ENCODE data around the gene ITGA11.

The ITGA11 gene

DNA sequence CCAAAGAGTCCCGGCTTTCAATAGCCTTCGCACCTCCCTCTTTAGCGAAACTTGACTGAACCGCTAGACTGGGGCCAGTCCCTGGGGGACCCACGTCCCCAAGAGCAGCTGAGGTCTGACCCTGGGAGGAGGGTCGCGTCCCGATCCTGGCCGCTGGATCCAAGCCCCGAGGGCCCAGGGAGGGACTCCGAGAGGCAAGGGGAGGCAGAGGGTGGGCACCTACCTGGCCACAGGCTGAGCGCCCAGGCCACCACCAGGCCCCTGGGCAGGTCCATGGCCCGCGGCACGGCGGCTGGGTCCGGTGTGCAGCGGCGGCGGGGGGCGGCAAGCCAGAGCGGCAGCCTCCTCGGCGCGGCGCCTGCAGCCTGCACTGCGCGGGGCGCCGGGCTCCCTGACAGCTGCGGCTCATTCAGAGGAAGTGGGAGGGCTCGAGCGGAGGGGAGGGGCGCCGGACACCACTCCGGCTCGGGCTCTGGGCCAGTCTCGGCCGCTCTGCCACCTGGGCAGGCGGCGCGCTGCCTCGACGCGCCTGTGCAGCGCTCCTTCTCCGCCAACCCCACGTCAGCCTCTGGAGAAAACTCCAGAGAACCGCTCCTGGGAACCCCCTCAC is at the start of gene ITGA11:
TSS of gene ITGA11 (minus strand) at position 372 of the 610 bp plus-strand sequence. CDS start at position 275, 97 bp downstream.
- FAIRE-seq: no peak

DNA sequence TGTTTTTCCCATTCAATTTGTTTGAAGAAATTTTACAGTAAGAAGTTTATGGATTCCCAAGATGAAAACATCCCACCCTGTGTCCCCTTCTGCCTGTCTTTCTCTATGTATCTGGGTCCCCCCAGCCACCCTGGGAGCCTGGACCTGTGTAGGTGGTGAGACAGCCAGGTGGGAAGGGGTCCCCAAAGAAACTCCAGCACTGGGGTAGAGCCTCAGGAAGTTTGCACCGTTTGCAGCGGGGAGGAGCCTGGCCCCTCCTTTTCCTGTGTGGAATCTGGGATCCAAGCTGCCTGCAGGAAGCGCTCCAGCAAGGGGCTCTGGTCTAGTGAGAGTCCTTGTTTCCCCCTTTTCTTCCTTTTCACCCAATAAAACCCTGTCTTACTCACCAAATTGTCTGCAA is 49.4 kb upstream of the ITGA11 start:
- FAIRE-seq: no peak

- FAIRE-seq: no peak
Observed at GRCh38 chr15:68480296-68480695, 48.3 kb upstream of the ITGA11 start.

DNA sequence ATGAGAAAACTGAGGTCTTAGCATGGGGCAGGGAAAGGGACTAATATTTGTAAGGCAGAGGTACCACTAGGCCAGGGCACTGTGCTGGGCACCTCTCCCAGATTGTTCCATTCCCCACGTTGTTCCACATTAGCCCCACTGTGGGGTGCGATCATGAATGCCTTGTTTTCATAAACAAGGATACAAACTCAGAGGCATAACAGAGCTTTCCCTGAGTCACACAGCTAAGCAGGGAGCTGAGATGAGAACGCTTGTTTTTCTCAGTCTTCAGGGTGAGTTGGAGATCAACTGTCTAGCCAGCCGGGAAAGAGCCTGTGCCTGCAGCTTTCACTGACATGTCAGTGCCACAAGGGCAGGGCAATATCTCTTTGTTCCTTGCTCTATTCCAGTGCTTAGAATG is 47.9 kb upstream of the ITGA11 start:
- FAIRE-seq: no peak

DNA sequence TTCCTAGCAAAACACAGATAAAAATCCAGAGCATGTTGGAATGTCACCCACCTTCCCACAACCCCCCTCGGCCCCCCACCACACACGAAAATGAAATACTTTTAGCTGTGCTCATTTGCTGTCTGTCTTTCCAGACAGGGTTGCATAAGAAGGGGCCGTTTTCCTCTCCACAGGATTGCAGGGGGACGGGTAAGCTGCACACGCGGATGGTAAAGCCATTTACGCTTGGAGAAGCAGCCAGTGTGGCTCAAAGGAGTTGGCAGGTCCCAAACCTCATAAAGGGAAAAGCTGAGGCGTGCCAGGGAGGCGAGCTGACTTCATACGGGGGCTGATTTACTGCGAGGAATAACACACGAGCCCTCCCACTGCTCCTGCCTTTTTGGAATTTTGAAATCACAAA is 47.4 kb upstream of the ITGA11 start:
- no peak for FAIRE-seq

- FAIRE-seq: no peak
Observed at GRCh38 chr15:68478853-68479252, 46.9 kb upstream of the ITGA11 start.

DNA sequence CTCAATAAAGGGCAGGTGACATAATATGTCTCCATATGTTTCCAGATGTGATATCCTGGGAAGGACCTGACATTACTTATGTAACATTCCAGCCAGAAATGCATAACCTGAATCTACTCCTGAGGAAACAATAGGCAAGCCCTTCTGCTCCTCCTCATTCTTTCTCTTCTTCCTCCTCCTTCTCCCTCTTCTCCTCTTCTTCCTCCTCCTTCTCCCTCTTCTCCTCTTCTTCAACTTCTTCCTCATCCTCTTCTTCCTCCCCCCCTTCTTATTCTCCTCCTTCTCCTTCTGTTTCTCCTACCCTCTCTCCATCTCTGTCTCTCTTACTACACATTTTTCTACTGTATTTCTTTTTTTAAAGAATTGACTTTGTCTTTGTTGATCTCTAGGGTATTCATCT is 43.5 kb upstream of the ITGA11 start:
- FAIRE-seq: no peak

DNA sequence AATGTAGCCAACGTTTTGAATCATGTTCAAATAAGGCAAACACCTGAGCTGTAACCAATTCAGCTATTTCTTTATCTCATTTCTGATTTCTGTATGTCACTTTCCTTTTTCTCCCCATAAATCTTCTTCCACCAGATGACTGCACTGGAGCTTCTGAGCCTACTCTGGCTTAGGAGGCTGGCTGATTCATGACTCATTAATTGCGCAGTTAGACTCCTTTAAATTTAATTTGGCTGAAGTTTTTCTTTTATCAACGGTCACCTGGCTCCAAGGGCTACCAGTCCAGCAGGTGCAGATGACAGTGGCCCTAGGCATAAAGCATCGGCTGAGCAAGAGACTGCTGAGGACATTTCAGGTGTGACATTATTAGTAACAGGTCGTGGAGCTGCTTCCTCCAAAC is 39.6 kb upstream of the ITGA11 start:
- FAIRE-seq: no peak

GRCh38 chr15:68470976-68471375 is 39.0 kb upstream of the ITGA11 start:
- no peak for FAIRE-seq

- no peak for FAIRE-seq
Observed at GRCh38 chr15:68470049-68470742, 38.2 kb upstream of the ITGA11 start.

DNA sequence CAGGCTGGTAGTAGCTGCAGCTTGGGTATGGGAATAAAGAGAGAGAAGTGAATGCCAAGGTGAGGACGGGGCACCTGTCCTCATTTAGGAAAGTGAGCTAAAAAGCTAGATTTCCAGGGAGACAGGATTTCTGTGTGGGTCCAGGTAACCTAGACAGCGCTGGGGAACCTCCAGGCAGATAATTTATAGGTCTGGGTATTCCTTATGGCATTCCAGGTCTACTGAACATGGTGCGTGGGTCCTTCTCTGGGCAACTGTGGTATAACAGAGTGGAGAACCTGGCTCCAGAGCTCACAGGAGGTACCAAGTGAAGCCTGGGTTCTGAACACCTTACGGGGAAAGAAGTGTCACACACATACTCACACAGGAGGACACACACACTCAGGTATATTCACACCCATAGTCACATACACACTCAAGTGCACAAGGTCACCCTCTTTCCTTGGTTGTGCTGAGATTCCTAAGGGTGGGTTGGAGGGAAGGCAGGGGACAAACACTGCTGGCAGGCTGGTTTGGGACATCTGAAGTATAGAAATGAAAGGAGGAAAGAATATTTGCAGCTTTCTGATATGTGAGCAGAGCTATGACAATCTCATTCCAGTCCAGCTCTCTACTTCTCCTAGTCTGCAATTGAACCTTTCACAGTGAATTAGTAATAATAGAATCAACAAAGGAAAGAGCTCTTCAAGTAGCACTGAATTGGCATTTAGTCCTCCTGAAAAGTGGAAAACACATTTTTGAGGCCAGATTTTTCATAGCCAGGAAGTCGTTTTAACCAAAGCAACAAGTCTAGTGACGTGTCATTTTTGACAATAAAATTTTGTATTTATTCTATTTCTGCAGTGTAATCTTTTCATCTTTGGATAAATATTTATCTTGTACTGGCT is 37.4 kb upstream of the ITGA11 start:
- no peak for FAIRE-seq

- no peak for FAIRE-seq
Observed at GRCh38 chr15:68466876-68467275, 34.9 kb upstream of the ITGA11 start.

GRCh38 chr15:68465861-68466560 is 34.0 kb upstream of the ITGA11 start:
- FAIRE-seq: no peak

- no peak for FAIRE-seq
Observed at GRCh38 chr15:68464448-68465090, 32.6 kb upstream of the ITGA11 start.

DNA sequence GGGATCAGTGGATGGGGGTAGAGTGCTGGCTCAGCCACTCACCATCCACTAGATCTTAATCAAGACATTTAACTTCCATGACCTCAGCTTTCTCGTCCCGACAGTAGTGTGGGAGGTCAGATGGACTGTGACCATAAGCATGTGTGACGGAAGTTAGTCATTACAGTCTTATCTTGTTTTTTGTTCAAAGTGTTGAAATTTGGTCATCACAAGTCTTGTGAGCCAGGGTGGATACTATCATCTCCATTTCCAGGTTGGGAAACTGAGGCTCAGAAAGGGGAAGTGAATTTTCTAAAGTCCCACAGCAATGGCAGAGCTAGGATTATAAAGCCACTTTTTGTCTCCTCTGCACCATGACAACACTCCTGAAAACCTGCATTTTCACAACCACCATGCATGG is 32.0 kb upstream of the ITGA11 start:
- FAIRE-seq: no peak

- no peak for FAIRE-seq
Observed at GRCh38 chr15:68463444-68463843, 31.5 kb upstream of the ITGA11 start.

- no peak for FAIRE-seq
Observed at GRCh38 chr15:68460166-68460565, 28.2 kb upstream of the ITGA11 start.

DNA sequence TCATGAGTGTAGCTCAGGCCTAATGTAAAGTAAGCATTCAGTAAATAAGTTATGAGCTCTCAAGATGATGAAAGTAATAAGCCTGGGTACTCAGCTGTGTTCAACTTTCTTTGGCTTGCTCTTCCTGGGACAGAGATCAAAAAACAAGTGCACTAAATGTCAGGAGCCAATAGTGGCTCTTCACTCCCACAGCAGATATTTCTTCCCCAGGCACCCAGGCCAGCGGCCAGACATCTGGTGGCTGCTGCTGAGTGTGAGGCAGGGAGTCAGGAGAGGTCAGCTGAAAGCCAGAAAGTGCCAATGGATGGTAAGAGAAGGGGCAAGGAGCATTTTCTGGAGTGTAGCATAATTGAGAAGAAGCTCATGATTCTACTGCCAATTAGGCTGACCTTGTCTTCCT is 18.2 kb upstream of the ITGA11 start:
- no peak for FAIRE-seq

- no peak for FAIRE-seq
Observed at GRCh38 chr15:68449389-68449788, 17.4 kb upstream of the ITGA11 start.

DNA sequence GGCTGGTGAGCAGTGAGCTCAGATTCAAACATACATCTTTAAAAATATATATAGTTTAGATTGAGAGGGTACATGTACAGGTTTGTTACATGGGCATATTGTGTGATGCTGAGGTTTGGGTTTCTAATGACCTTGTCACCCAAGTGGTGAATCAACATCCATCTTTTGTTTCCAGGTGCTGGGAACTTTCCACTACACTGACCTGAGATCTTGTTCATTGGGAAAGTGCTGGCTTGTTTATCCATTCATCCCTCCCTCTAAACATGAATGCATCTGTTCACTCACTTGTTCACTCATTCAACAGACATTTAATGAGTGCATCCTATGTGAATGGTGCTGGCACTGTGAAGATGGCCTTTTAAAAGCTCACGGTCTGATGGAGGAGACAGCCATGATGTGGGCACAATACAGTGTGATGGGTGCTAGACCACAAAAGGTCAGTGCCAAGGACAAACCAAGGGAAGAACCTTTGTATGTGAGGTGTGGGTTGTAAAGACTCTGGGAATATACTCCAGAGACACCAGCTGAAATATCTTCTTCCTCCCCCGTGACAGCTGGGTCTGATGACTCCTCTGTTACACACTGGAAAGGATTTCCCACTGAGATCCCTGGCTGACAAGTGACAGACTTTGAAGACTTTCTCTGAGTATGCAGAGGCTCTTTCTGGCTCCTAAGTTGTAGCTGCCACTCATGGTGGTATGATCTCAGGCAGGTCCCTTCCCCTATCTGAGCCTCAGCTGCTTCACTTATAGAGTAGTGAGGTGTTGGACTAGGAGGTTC is 16.2 kb upstream of the ITGA11 start:
- FAIRE-seq: no peak

- no peak for FAIRE-seq
Observed at GRCh38 chr15:68447209-68447608, 15.2 kb upstream of the ITGA11 start.

- FAIRE-seq: no peak
Observed at GRCh38 chr15:68445351-68445750, 13.4 kb upstream of the ITGA11 start.
